Neutrophil (primary cell): ENCODE results near the gene ZFYVE16.

Experiments used
- H3K27ac ChIP-seq: fragments of 200-600 bp; sonication (generic); 2 replicates; pipeline ENCODE4 v1.5.1; 2016; ENCODE audit warnings: mild to moderate bottlenecking, moderate library complexity
- H3K27me3 ChIP-seq: fragments of 200-600 bp; sonication (generic); 2 replicates; pipeline ENCODE4 v1.6.0; 2016; ENCODE audit warnings: mild to moderate bottlenecking
- H3K36me3 ChIP-seq: fragments of 200-600 bp; sonication (generic); 2 replicates; pipeline ENCODE4 v1.5.1; 2017
- H3K4me1 ChIP-seq, 2 experiments: fragments of 200-600 bp in 1 of 2; sonication (generic) in 1 of 2; 1 replicate in 1 of 2; 2 replicates in 1 of 2; pipeline versions ENCODE4 v1.5.1 to v1.6.1; 2013 to 2016; ENCODE audit warnings: low read depth in 1 of 2, low read length in 1 of 2, mild to moderate bottlenecking in 1 of 2, moderate library complexity in 1 of 2; ENCODE audit not compliant: control insufficient read depth in 1 of 2, insufficient read depth in 1 of 2
- H3K4me3 ChIP-seq, 2 experiments: fragments of 200-600 bp in 1 of 2; sonication (generic) in 1 of 2; 1 replicate in 1 of 2; 2 replicates in 1 of 2; pipeline ENCODE4 v1.5.1; 2013 to 2016; ENCODE audit warnings: low read depth in 1 of 2, low read length in 1 of 2, mild to moderate bottlenecking in 1 of 2, moderate library complexity in 1 of 2
- H3K9me3 ChIP-seq: fragments of 200-600 bp; sonication (generic); 2 replicates; pipeline ENCODE4 v1.5.1; 2016
- TF ChIP-seq, protein P1 (sequence below): fragments of 200-600 bp; sonication (generic); IDR thresholded peaks from 2 replicates; pipeline ENCODE4 v1.5.1; 2016; ENCODE audit warnings: antibody characterized with exemption

The ZFYVE16 gene

DNA sequence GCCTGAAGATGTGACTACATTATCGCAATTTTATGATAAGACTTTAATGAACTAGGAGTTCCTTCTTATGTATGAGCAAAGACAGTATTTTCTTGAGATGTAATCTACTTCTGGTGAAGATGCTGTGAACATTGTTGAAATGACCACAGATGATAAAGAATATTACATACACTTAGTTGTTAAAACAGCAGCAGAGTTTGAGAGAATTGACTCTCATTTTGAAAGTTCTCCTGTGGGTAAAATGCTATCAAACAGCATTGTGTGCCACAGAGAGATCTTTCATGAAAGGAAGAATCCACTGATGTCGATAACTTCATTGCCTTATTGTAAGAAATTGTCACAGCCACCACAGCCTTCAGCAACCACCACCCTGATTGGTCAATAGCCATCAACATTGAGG, 88.0 kb downstream of the ZFYVE16 start:
- Histone ChIP-seq H3K4me3 (no peak overlapping the region), H3K27ac (peak overlapping the region; percentile 69), H3K9me3 (no peaks in the 10 kb centered on the region), H3K27me3 (no peaks in the 10 kb centered on the region), H3K4me1 (peaks cover 48 to 60% of the 10 kb centered on the region in 2 experiments), H3K36me3 (no peaks in the 10 kb centered on the region)
- TF ChIP-seq, protein P1, sequence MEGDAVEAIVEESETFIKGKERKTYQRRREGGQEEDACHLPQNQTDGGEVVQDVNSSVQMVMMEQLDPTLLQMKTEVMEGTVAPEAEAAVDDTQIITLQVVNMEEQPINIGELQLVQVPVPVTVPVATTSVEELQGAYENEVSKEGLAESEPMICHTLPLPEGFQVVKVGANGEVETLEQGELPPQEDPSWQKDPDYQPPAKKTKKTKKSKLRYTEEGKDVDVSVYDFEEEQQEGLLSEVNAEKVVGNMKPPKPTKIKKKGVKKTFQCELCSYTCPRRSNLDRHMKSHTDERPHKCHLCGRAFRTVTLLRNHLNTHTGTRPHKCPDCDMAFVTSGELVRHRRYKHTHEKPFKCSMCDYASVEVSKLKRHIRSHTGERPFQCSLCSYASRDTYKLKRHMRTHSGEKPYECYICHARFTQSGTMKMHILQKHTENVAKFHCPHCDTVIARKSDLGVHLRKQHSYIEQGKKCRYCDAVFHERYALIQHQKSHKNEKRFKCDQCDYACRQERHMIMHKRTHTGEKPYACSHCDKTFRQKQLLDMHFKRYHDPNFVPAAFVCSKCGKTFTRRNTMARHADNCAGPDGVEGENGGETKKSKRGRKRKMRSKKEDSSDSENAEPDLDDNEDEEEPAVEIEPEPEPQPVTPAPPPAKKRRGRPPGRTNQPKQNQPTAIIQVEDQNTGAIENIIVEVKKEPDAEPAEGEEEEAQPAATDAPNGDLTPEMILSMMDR: no peak

DNA sequence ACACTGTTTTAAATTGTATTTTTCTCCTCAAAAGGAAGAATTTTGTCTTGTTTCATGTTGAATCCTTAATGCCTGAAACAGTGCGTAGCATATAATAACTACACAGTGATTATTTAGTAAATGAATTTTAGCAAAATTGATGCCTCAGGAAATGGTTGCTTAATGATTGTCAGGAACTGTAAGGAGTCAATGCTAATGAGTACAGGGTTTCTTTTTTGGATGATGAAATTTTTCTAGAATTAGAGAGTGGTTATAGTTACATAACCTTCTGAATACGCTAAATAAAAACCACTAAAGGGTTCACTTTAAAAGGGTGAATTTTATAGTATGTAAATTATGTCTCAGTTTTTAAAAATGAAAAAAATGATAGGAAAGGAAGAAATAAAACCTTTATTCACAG, 94.9 kb downstream of the ZFYVE16 start:
- no peaks in the 10 kb centered on the region for H3K9me3 ChIP-seq
- H3K4me1 ChIP-seq: peaks cover 47 to 49% of the 10 kb centered on the region in 2 experiments
- peak overlapping the region; percentile 73 for H3K27ac ChIP-seq
- H3K36me3 ChIP-seq: no peaks in the 10 kb centered on the region
- H3K4me3 ChIP-seq: peak overlapping the region in 1 of 2 experiments; percentile 25
- TF ChIP-seq, protein P1: no peak
- no peaks in the 10 kb centered on the region for H3K27me3 ChIP-seq

DNA sequence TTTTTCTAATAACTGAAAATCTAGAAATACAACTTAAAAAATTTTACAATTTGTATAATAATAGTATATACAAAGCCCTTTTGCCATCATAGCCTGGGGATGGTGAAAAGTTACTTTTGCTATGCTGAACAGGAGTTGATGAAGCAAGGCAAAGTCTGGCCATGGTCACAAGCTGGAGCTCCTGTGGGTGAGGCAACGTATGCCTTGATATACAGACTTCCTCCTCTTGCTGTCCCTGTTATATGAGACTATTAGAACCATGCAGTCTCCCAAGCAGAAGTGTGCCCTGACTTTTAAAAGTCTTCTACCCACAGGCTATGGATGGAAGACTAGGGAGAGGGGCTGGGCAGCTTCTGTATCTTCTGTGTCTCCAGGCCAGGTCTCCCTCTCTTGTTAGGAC, 95.8 kb downstream of the ZFYVE16 start:
- peaks cover 45 to 49% of the 10 kb centered on the region in 2 experiments for H3K4me1 ChIP-seq
- H3K9me3 ChIP-seq: no peaks in the 10 kb centered on the region
- H3K27ac ChIP-seq: peak overlapping the region; percentile 73
- TF ChIP-seq, protein P1: no peak
- no peaks in the 10 kb centered on the region for H3K36me3 ChIP-seq
- peak overlapping the region; percentile 4 to 25 for H3K4me3 ChIP-seq
- no peaks in the 10 kb centered on the region for H3K27me3 ChIP-seq

DNA sequence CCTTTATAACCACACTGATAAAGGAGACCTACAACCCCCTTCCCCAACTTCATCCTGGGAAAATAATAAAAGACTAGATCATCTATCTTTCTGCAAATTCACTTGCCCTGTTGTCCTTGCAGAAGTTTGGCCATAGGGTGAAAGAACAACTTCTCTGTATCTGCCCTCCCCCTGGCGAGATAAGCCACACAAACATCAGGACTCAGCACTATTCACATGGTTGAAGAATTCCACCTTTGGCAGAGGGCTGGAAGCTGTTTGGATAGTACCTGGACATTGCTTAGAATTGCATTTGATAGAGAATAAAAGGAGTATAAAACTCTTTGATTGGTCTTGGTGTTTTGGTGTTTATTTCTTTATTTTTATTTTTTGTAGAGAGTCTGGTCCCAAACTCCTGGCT, 97.0 kb downstream of the ZFYVE16 start:
- TF ChIP-seq, protein P1: no peak
- H3K4me3 ChIP-seq: no peak overlapping the region
- no peaks in the 10 kb centered on the region for H3K36me3 ChIP-seq
- H3K4me1 ChIP-seq: peaks cover 53 to 54% of the 10 kb centered on the region in 2 experiments
- H3K27ac ChIP-seq: peak overlapping the region; percentile 73
- no peaks in the 10 kb centered on the region for H3K27me3 ChIP-seq
- H3K9me3 ChIP-seq: no peaks in the 10 kb centered on the region

DNA sequence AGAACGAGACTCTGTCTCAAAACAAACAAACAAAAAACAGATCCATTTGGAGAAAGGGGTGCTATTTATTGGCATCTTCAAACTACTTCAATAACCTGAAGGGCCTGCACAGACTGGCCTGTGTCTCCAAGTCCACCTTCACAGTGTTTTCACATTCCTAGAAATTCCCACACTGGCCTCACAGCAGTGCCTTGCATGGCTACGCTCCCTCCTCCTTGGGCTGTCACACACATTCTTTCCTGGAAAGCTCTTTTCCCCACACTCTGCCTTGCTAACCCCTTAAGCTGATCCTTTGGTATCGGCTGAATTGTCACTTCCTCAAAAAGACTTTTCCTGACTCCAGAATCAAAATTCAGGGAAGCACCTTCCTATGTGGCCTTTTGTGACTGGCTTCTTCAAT, 99.8 kb downstream of the ZFYVE16 start:
- no peaks in the 10 kb centered on the region for H3K9me3 ChIP-seq
- H3K4me3 ChIP-seq: no peak overlapping the region
- H3K27me3 ChIP-seq: no peaks in the 10 kb centered on the region
- no peaks in the 10 kb centered on the region for H3K36me3 ChIP-seq
- TF ChIP-seq, protein P1: no peak
- peaks cover 61 to 63% of the 10 kb centered on the region in 2 experiments for H3K4me1 ChIP-seq
- H3K27ac ChIP-seq: peak overlapping the region; percentile 2

DNA sequence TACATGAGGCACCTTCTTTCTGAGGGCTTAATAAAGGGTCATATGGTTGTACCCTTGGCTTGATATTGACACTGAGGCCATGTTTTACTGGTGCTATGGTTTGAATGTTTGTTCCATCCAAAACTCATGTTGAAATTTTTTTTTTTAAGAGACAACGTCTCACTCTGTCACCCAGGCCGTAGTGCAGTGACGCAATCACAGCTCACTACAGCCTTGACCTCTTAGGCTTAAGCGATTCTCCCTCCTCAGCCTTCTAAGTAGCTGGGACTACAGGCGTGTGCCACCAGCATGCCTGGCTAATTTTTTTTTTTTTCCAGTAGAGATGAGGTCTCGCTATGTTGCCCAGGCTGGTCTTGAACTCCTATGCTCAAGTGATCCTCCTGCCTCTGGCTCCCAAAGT, 101.0 kb downstream of the ZFYVE16 start:
- Histone ChIP-seq H3K27me3 (no peaks in the 10 kb centered on the region), H3K27ac (peak overlapping the region; percentile 50), H3K9me3 (no peaks in the 10 kb centered on the region), H3K4me3 (no peak overlapping the region), H3K36me3 (no peaks in the 10 kb centered on the region), H3K4me1 (peaks cover 49 to 51% of the 10 kb centered on the region in 2 experiments)
- TF ChIP-seq, protein P1: no peak
